B cell (primary cell): ENCODE measurements around the gene FOXP3. TPM values are rescaled to one million over a fixed set of nuclear protein-coding genes. Genes with fewer than 3 reads are reported as not detected.

ENCODE experiments used
- ATAC-seq: fragments of 200-7000 bp; cut with Tn5 transposase; one replicate; pipeline ENCODE4 v1.10.0; 2021; ENCODE audit warnings: low read depth, mild to moderate bottlenecking, moderate number of reproducible peaks, moderate library complexity
- CTCF ChIA-PET: fragments of 350-600 bp; sonication (Branson Sonifier 250); formaldehyde crosslinking; loops from one replicate; lab custom pipeline; 2021; ENCODE audit warnings: antibody characterized with exemption, inconsistent platforms; lab: Charles Lee
- POLR2A ChIA-PET: fragments of 350-600 bp; sonication (Branson Sonifier 250); formaldehyde crosslinking; loops from one replicate; lab custom pipeline; 2021; ENCODE audit warnings: antibody characterized with exemption; lab: Charles Lee
- DNase-seq: peaks from one replicate; pipeline ENCODE4 v3.0.0; 2013
- H2AFZ ChIP-seq: 2 replicates; pipeline ENCODE4 v1.6.1; 2012; ENCODE audit warnings: mild to moderate bottlenecking, low read depth, low read length; ENCODE audit not compliant: insufficient read depth, poor library complexity, severe bottlenecking
- H3K27ac ChIP-seq, 2 donors: 1 replicate in 1 of 2; 2 replicates in 1 of 2; pipeline ENCODE4 v1.5.1; 2012 to 2013; ENCODE audit warnings: low read length in 2 of 2, mild to moderate bottlenecking in 2 of 2, moderate library complexity in 1 of 2
- H3K27me3 ChIP-seq, 4 experiments: fragments of 200-600 bp in 1 of 4; sonication (generic) in 1 of 4; replicated peaks in 1 of 4; 1 replicate in 2 of 4; 2 replicates in 2 of 4; pipeline versions ENCODE4 v1.6.1 to v1.7.0; 2013 to 2016; ENCODE audit warnings: low read length in 3 of 4, mild to moderate bottlenecking in 2 of 4, mixed read lengths in 1 of 4, moderate library complexity in 1 of 4; ENCODE audit not compliant: insufficient read depth in 4 of 4, control insufficient read depth in 3 of 4; ENCODE audit errors: control extremely low read depth in 1 of 4
- H3K36me3 ChIP-seq, 2 experiments: replicated peaks in 1 of 2; 1 replicate in 1 of 2; 2 replicates in 1 of 2; pipeline versions ENCODE4 v1.6.1 to v1.7.1; 2013; ENCODE audit warnings: low read length in 1 of 2; ENCODE audit not compliant: insufficient read depth in 2 of 2, control insufficient read depth in 1 of 2; ENCODE audit errors: control extremely low read depth in 1 of 2, extremely low read depth in 1 of 2
- H3K4me1 ChIP-seq, 2 donors: fragments of 200-600 bp in 1 of 2; sonication (generic) in 1 of 2; 1 replicate in 1 of 2; 2 replicates in 1 of 2; pipeline versions ENCODE4 v1.5.1 to v1.6.1; 2013 to 2017; ENCODE audit warnings: low read length in 2 of 2; ENCODE audit not compliant: control insufficient read depth in 2 of 2, insufficient read depth in 2 of 2
- H3K4me2 ChIP-seq: replicated peaks from 2 replicates; pipeline ENCODE3; 2012; ENCODE audit warnings: mild to moderate bottlenecking, low read depth, low read length; ENCODE audit not compliant: poor library complexity, severe bottlenecking
- H3K4me3 ChIP-seq, 5 experiments: fragments of 200-600 bp in 1 of 5; sonication (generic) in 1 of 5; 1 replicate in 3 of 5; 2 replicates in 2 of 5; pipeline versions ENCODE4 v1.5.1 to v1.7.0; 2011 to 2016; ENCODE audit warnings: low read length in 4 of 5, mild to moderate bottlenecking in 4 of 5, low read depth in 2 of 5, control low read depth in 1 of 5, moderate library complexity in 1 of 5; ENCODE audit not compliant: insufficient read depth in 1 of 5; ENCODE audit errors: control extremely low read depth in 1 of 5, extremely low read depth in 1 of 5
- H3K79me2 ChIP-seq: fragments of 200-600 bp; sonication (generic); one replicate; pipeline ENCODE4 v1.6.0; 2016; ENCODE audit warnings: low read length; ENCODE audit not compliant: control insufficient read depth, insufficient read depth
- H3K9ac ChIP-seq: fragments of 200-600 bp; sonication (generic); 2 replicates; pipeline ENCODE4 v1.6.1; 2017; ENCODE audit warnings: mild to moderate bottlenecking, low read length, moderate library complexity
- H3K9me3 ChIP-seq, 3 donors: one replicate each; pipeline versions ENCODE4 v1.6.1 to v1.7.1; 2013; ENCODE audit warnings: low read length in 2 of 3; ENCODE audit not compliant: control insufficient read depth in 2 of 3, insufficient read depth in 1 of 3; ENCODE audit errors: control extremely low read depth in 1 of 3
- H4K20me1 ChIP-seq: 2 replicates; pipeline ENCODE4 v1.6.0; 2012; ENCODE audit warnings: mild to moderate bottlenecking, low read length; ENCODE audit not compliant: insufficient read depth, control insufficient read depth, poor library complexity, severe bottlenecking
- H3K27ac Mint-ChIP-seq: one replicate; pipeline ENCODE4 v1.8.0; 2021; ENCODE audit warnings: mixed read lengths
- H3K27me3 Mint-ChIP-seq: one replicate; pipeline ENCODE4 v1.8.0; 2021; ENCODE audit warnings: mixed read lengths
- H3K4me1 Mint-ChIP-seq: one replicate; pipeline ENCODE4 v1.8.0; 2021; ENCODE audit warnings: mixed read lengths
- H3K4me3 Mint-ChIP-seq: one replicate; pipeline ENCODE4 v1.8.0; 2021; ENCODE audit warnings: mixed read lengths
- H3K9me3 Mint-ChIP-seq: one replicate; pipeline ENCODE4 v1.8.0; 2022; ENCODE audit warnings: mixed read lengths; ENCODE audit not compliant: insufficient read depth
- EZH2 ChIP-seq: IDR thresholded peaks from 2 replicates; pipeline ENCODE4 v1.6.1; 2012; ENCODE audit warnings: borderline replicate concordance, low read depth, mild to moderate bottlenecking, moderate library complexity, low read length; ENCODE audit not compliant: insufficient read depth, poor library complexity, severe bottlenecking
- WGBS: methylation state at CpG from one replicate; pipeline ENCODE4 v1.1.5; 2013; ENCODE audit warnings: missing lambda C conversion rate; ENCODE audit not compliant: insufficient coverage; 5-methylcytosine and 5-hydroxymethylcytosine counted together
- intact Hi-C: fragments of 100-400 bp; cut with micrococcal nuclease; formaldehyde crosslinking; loops from one replicate; pipeline ENCODE4 v1.10.0; 2022
- polyA plus RNA-seq: library from polyadenylated mRNA; depleted of rRNA; stranded (reverse); fragments of >200 nt; gene quantifications from 2 replicates; pipeline ENCODE4 v1.2.3, GENCODE V29; 2012
- total RNA-seq, 2 donors: library from RNA; stranded (reverse); fragments of 120-200 nt in 1 of 2; gene quantifications; 1 replicate in 1 of 2; 2 replicates in 1 of 2; pipeline versions ENCODE4 v1.2.3 to v1.2.4, GENCODE V29; 2013 to 2022
- TF ChIP-seq, protein P1 (sequence below): fragments of 200-600 bp; IDR thresholded peaks from one replicate; pipeline ENCODE4 v1.8.0; 2022; ENCODE audit warnings: antibody characterized with exemption, mild to moderate bottlenecking

Gene FOXP3
- total and polyA plus RNA-seq, 2 donors (not counting 1 experiment from before 2014, with no cell fraction given), result 0.03 TPM; not detected in 1

DNA sequence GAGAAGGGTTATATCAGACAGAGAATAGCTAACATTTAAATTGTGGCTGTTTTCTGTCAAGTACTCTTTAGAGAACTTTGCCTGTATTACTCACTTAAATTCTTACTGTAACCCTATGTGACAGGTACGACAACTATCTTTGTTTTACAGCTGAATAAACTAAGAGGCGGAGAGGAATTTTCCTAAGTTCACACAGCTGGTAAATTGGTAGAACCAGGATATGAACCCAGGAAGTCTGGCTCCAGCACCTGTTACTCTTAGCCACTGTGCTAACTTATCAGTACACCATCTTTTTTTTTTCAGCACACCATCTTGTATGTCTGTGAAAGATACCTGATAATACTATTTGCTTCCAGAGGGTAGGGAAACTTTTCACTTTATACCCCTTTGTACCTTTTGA is 62.5 kb downstream of the FOXP3 start:
- ChIA-PET CTCF (interaction anchor here (0.6 kb wide), 1 partner anchor 720 kb away, joined by 3 read pairs; the partner anchor contains the start of gene CLCN5), POLR2A (no interaction called here)
- Mint-ChIP-seq H3K9me3 (no peaks in the 10 kb centered on the region), H3K27ac (no peak overlapping the region), H3K27me3 (no peaks in the 10 kb centered on the region), H3K4me1 (peaks cover 6% of the 10 kb centered on the region), H3K4me3 (no peak overlapping the region)
- H2AFZ ChIP-seq, result no peak overlapping the region
- intact Hi-C loops, result no loop called here
- H3K9ac ChIP-seq, result no peak overlapping the region
- H4K20me1 ChIP-seq, result no peaks in the 10 kb centered on the region
- no peaks in the 10 kb centered on the region for H3K27me3 ChIP-seq
- ATAC-seq (no peak), DNase-seq (no peak)
- H3K4me3 ChIP-seq, result no peak overlapping the region
- peaks cover 4 to 13% of the 10 kb centered on the region in 2 donors for H3K4me1 ChIP-seq
- H3K27ac ChIP-seq, result no peak overlapping the region
- no peaks in the 10 kb centered on the region for H3K36me3 ChIP-seq
- H3K4me2 ChIP-seq, result no peak overlapping the region
- TF ChIP-seq, protein P1, sequence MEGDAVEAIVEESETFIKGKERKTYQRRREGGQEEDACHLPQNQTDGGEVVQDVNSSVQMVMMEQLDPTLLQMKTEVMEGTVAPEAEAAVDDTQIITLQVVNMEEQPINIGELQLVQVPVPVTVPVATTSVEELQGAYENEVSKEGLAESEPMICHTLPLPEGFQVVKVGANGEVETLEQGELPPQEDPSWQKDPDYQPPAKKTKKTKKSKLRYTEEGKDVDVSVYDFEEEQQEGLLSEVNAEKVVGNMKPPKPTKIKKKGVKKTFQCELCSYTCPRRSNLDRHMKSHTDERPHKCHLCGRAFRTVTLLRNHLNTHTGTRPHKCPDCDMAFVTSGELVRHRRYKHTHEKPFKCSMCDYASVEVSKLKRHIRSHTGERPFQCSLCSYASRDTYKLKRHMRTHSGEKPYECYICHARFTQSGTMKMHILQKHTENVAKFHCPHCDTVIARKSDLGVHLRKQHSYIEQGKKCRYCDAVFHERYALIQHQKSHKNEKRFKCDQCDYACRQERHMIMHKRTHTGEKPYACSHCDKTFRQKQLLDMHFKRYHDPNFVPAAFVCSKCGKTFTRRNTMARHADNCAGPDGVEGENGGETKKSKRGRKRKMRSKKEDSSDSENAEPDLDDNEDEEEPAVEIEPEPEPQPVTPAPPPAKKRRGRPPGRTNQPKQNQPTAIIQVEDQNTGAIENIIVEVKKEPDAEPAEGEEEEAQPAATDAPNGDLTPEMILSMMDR, result no peak
- TF ChIP-seq EZH2, result no peak
- WGBS, result no CpG with 5 or more reads among the region's 2 CpGs
- H3K9me3 ChIP-seq, result no peaks in the 10 kb centered on the region
- no peaks in the 10 kb centered on the region for H3K79me2 ChIP-seq

Other genes with a start within 250 kb of the FOXP3 start
- 38.9 and 42.1 TPM in 2 replicates for gene TFE3, start 221.4 kb downstream of the FOXP3 start, total RNA-seq
- 21.0 and 31.1 TPM in 2 replicates for gene TFE3, start 221.4 kb downstream of the FOXP3 start, polyA plus RNA-seq
- 12.5 and 16.2 TPM in 2 replicates for gene CCDC120, start 205.7 kb downstream of the FOXP3 start, total RNA-seq
- 5.7 and 7.6 TPM in 2 replicates for gene CCDC120, start 205.7 kb downstream of the FOXP3 start, polyA plus RNA-seq
- gene PRAF2, start 190.7 kb downstream of the FOXP3 start, total RNA-seq, result 19.0 and 22.5 TPM in 2 replicates
- gene PRAF2, start 190.7 kb downstream of the FOXP3 start, polyA plus RNA-seq, result 18.2 and 19.4 TPM in 2 replicates
- 92.0 and 100 TPM in 2 replicates for gene WDR45, start 184.8 kb downstream of the FOXP3 start, total RNA-seq
- gene WDR45, start 184.8 kb downstream of the FOXP3 start, polyA plus RNA-seq, result 153 and 238 TPM in 2 replicates
- gene GPKOW, start 141.0 kb downstream of the FOXP3 start, total RNA-seq, result 16.8 and 18.7 TPM in 2 replicates
- gene GPKOW, start 141.0 kb downstream of the FOXP3 start, polyA plus RNA-seq, result 8.7 and 12.9 TPM in 2 replicates
- gene MAGIX, start 102.0 kb downstream of the FOXP3 start, total RNA-seq, result 1.6 and 2.4 TPM in 2 replicates
- 0.78 and 1.2 TPM in 2 replicates for gene MAGIX, start 102.0 kb downstream of the FOXP3 start, polyA plus RNA-seq
- 194 and 196 TPM in 2 replicates for gene PLP2, start 92.8 kb downstream of the FOXP3 start, total RNA-seq
- 174 and 214 TPM in 2 replicates for gene PLP2, start 92.8 kb downstream of the FOXP3 start, polyA plus RNA-seq
- gene PRICKLE3, start 78.3 kb downstream of the FOXP3 start, total RNA-seq, result 13.2 and 16.2 TPM in 2 replicates
- 21.0 and 24.2 TPM in 2 replicates for gene PRICKLE3, start 78.3 kb downstream of the FOXP3 start, polyA plus RNA-seq
- gene SYP, start 64.5 kb downstream of the FOXP3 start, total RNA-seq, result 1.2 TPM in 2 replicates
- 0.61 and 1.6 TPM in 2 replicates for gene SYP, start 64.5 kb downstream of the FOXP3 start, polyA plus RNA-seq
- 6.7 and 8.2 TPM in 2 replicates for gene CACNA1F, start 31.4 kb downstream of the FOXP3 start, total RNA-seq
- 9.3 and 9.5 TPM in 2 replicates for gene CACNA1F, start 31.4 kb downstream of the FOXP3 start, polyA plus RNA-seq
- 27.2 and 29.4 TPM in 2 replicates for gene CCDC22, start 29.2 kb downstream of the FOXP3 start, total RNA-seq
- gene CCDC22, start 29.2 kb downstream of the FOXP3 start, polyA plus RNA-seq, result 29.4 and 30.6 TPM in 2 replicates
- 9.8 and 10.2 TPM in 2 replicates for gene PPP1R3F, start 5.1 kb upstream of the FOXP3 start, total RNA-seq
- 3.5 and 3.7 TPM in 2 replicates for gene PPP1R3F, start 5.1 kb upstream of the FOXP3 start, polyA plus RNA-seq
- gene GAGE10, start 38.9 kb upstream of the FOXP3 start, total RNA-seq, result not detected in 2 replicates
- gene GAGE10, start 38.9 kb upstream of the FOXP3 start, polyA plus RNA-seq, result not detected in 2 replicates
- not detected in 2 replicates for gene GAGE12J, start 57.3 kb upstream of the FOXP3 start, total RNA-seq
- not detected in 2 replicates for gene GAGE12J, start 57.3 kb upstream of the FOXP3 start, polyA plus RNA-seq
- gene GAGE13, start 66.9 kb upstream of the FOXP3 start, total RNA-seq, result not detected in 2 replicates
- gene GAGE13, start 66.9 kb upstream of the FOXP3 start, polyA plus RNA-seq, result not detected in 2 replicates